OCI-LY7 (cell line): Measurements from ENCODE around the gene GPR180. TPM values are rescaled to one million over a fixed set of nuclear protein-coding genes. Genes with fewer than 3 reads are reported as not detected.
"Not testable (repeated sequence)": the region's sequence is repeated elsewhere in the genome, so short reads cannot be mapped to it uniquely, and the experiment has no call there.

ENCODE experiments used
- BruUV-seq: library from RNA; stranded (reverse); fragments of 400-500 nt; replicated peaks from 2 replicates; lab custom pipeline; 2021; lab: Mats Ljungman, UMichigan
- CTCF ChIA-PET: fragments of 300-600 bp; sonication (Branson Sonifier 250); formaldehyde crosslinking; loops from one replicate; lab custom pipeline; 2022; ENCODE audit warnings: antibody characterized with exemption; ENCODE audit not compliant: unreplicated experiment; lab: Charles Lee
- POLR2A ChIA-PET: fragments of 300-600 bp; sonication (Branson Sonifier 250); formaldehyde crosslinking; loops from one replicate; lab custom pipeline; 2022; ENCODE audit warnings: antibody characterized with exemption; lab: Charles Lee
- DNase-seq: peaks from one replicate; pipeline ENCODE4 v3.0.0-alpha.2; 2015; ENCODE audit warnings: low spot score
- H2AFZ ChIP-seq: fragments of 200-600 bp; sonication (generic), shearing (Covaris generic); 2 replicates; pipeline ENCODE4 v1.6.1; 2014; ENCODE audit warnings: mild to moderate bottlenecking, antibody characterized with exemption, low read length, moderate library complexity
- H3K27ac ChIP-seq: fragments of 200-600 bp; sonication (generic); 2 replicates; pipeline ENCODE4 v1.5.1; 2014; ENCODE audit warnings: mixed run types, low read depth, mild to moderate bottlenecking, moderate library complexity, low read length, inconsistent platforms; ENCODE audit not compliant: poor library complexity, severe bottlenecking
- H3K36me3 ChIP-seq: fragments of 200-600 bp; sonication (generic); 2 replicates; pipeline ENCODE4 v1.6.1; 2014; ENCODE audit warnings: mild to moderate bottlenecking, antibody characterized with exemption, low read length, moderate library complexity, mixed read lengths; ENCODE audit not compliant: insufficient read depth
- H3K4me1 ChIP-seq: fragments of 200-600 bp; sonication (generic); 2 replicates; pipeline ENCODE4 v1.5.1; 2014; ENCODE audit warnings: mild to moderate bottlenecking, low read length; ENCODE audit not compliant: insufficient read depth, poor library complexity, severe bottlenecking
- H3K4me2 ChIP-seq: fragments of 200-600 bp; sonication (generic); 2 replicates; pipeline ENCODE4 v1.6.1; 2014; ENCODE audit warnings: mild to moderate bottlenecking, low read length
- H3K4me3 ChIP-seq: fragments of 200-600 bp; sonication (generic); 2 replicates; pipeline ENCODE4 v1.5.1; 2014; ENCODE audit warnings: mild to moderate bottlenecking, low read depth, low read length; ENCODE audit not compliant: poor library complexity, severe bottlenecking
- H3K79me2 ChIP-seq: fragments of 200-600 bp; sonication (generic); 2 replicates; pipeline ENCODE4 v1.6.1; 2016; ENCODE audit warnings: low read depth, mild to moderate bottlenecking, low read length, moderate library complexity, mixed read lengths; ENCODE audit not compliant: insufficient read depth
- H3K9me2 ChIP-seq: fragments of 200-600 bp; sonication (generic); 2 replicates; pipeline ENCODE4 v1.6.1; 2016; ENCODE audit warnings: mild to moderate bottlenecking, low read length, mixed read lengths; ENCODE audit not compliant: insufficient read depth
- H3K9me3 ChIP-seq: fragments of 200-600 bp; sonication (generic); 2 replicates; pipeline ENCODE4 v1.6.1; 2014; ENCODE audit warnings: mild to moderate bottlenecking, mixed run types, low read length, mixed read lengths
- H4K20me1 ChIP-seq: fragments of 200-600 bp; sonication (generic); 2 replicates; pipeline ENCODE4 v1.6.1; 2014; ENCODE audit warnings: mild to moderate bottlenecking, antibody characterized with exemption, low read length, moderate library complexity, mixed read lengths; ENCODE audit not compliant: insufficient read depth
- EZH2phosphoT487 ChIP-seq: fragments of 200-600 bp; sonication (generic); IDR thresholded peaks from 2 replicates; pipeline ENCODE4 v1.6.1; 2018; ENCODE audit warnings: low read depth, borderline replicate concordance, mild to moderate bottlenecking, mixed run types, antibody characterized with exemption, low read length, moderate library complexity, mixed read lengths
- intact Hi-C: fragments of 100-400 bp; cut with micrococcal nuclease; formaldehyde crosslinking; loops from one replicate; pipeline ENCODE4 v1.10.0; 2022; ENCODE audit not compliant: unreplicated experiment
- total RNA-seq, 2 experiments: library from RNA; depleted of rRNA in 1 of 2; stranded (reverse); fragments of >200 nt in 1 of 2; shearing (Covaris generic) in 1 of 2; gene quantifications; 2 replicates each; pipeline ENCODE4 v1.2.3, GENCODE V29; 2014 to 2022
- TF ChIP-seq, protein P1 (sequence below): fragments of 200-600 bp; sonication (generic); conservative IDR thresholded peaks from 2 replicates; pipeline ENCODE4 v1.5.1; 2014; ENCODE audit warnings: mild to moderate bottlenecking, antibody characterized with exemption, low read length, moderate library complexity, mixed read lengths

The GPR180 gene
- total RNA-seq, 2 experiments from 2014 or later, result 3.9 to 4.1 TPM

DNA sequence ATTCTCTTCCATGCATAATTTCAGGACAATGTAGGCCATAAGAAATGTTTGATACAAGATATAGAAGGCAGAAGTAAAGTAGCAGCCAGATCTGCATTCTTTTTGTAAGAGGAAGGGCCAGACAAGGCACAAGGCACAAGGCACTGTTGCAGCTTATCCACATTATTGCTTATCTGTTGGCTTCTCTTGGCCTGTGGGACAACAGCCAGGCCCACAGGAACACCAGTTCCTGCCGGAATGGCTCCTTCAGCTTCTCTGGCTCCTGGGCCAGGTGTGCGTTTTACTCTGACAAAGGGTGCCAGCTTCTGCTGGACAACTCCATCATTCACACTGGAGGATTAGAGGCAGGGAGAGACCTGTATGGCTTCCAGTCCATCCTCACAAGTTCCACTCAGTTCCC, 29.2 kb downstream of the GPR180 start:
- POLR2A ChIA-PET, result no interaction called here
- Histone ChIP-seq H4K20me1 (no peaks in the 10 kb centered on the region), H2AFZ (no peak overlapping the region), H3K27ac (no peak overlapping the region), H3K4me3 (no peak overlapping the region), H3K4me1 (no peaks in the 10 kb centered on the region), H3K36me3 (peaks cover 31% of the 10 kb centered on the region), H3K9me2 (no peaks in the 10 kb centered on the region), H3K4me2 (no peak overlapping the region), H3K9me3 (no peaks in the 10 kb centered on the region), H3K79me2 (no peaks in the 10 kb centered on the region)
- CTCF ChIA-PET, result no interaction called here
- DNase-seq, result no peak
- BruUV-seq, result no TSS peak
- intact Hi-C loops, result no loop called here
- TF ChIP-seq, protein P1, sequence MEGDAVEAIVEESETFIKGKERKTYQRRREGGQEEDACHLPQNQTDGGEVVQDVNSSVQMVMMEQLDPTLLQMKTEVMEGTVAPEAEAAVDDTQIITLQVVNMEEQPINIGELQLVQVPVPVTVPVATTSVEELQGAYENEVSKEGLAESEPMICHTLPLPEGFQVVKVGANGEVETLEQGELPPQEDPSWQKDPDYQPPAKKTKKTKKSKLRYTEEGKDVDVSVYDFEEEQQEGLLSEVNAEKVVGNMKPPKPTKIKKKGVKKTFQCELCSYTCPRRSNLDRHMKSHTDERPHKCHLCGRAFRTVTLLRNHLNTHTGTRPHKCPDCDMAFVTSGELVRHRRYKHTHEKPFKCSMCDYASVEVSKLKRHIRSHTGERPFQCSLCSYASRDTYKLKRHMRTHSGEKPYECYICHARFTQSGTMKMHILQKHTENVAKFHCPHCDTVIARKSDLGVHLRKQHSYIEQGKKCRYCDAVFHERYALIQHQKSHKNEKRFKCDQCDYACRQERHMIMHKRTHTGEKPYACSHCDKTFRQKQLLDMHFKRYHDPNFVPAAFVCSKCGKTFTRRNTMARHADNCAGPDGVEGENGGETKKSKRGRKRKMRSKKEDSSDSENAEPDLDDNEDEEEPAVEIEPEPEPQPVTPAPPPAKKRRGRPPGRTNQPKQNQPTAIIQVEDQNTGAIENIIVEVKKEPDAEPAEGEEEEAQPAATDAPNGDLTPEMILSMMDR, result no peak
- TF ChIP-seq EZH2phosphoT487, result no peak

DNA sequence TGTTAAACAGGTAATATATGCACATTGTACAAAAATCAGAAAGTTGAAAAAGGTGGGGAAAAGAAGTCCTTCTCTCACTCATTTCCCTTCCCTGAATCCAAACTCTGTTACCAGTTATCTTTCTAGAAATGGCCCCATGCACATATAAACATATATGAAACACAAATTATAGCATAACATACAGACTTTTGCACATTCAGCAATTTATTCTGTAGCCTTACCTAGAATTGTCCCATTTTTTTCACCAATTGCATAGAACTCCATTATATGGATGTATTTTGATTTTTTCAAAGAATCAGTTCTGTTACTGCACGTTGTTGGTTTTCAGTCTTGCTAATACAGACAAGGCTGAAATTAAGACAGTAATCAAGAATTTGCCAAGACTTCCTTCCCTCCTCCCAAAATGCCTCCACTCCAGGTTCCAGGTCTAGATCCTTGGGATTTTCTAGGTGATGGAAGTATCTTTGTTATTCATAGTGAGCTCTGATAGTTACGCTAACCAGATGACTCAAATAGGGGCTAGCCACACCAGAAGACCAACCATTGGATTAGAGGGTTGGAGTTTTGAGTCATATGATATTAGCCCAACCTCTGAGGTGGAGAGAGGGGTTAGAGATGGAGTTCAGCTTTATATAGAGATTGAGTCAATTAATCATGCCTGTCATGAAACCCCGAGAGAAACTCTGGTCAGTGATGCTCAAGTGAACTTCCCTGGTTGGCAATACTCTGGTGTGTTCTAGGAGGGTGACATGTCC, 30.7 kb downstream of the GPR180 start:
- ChIA-PET CTCF (no interaction called here), POLR2A (no interaction called here)
- no peaks in the 10 kb centered on the region for H3K9me3 ChIP-seq
- no peak overlapping the region for H3K27ac ChIP-seq
- no peak overlapping the region for H3K4me2 ChIP-seq
- BruUV-seq, result no TSS peak
- H3K79me2 ChIP-seq, result no peaks in the 10 kb centered on the region
- DNase-seq, result no peak
- no peak overlapping the region for H3K4me3 ChIP-seq
- H2AFZ ChIP-seq, result no peak overlapping the region
- H3K4me1 ChIP-seq, result no peaks in the 10 kb centered on the region
- H3K9me2 ChIP-seq, result no peaks in the 10 kb centered on the region
- H4K20me1 ChIP-seq, result no peaks in the 10 kb centered on the region
- intact Hi-C loops, result no loop called here
- H3K36me3 ChIP-seq, result peaks cover 22% of the 10 kb centered on the region
- TF ChIP-seq, protein P1, result no peak
- no peak for TF ChIP-seq EZH2phosphoT487

DNA sequence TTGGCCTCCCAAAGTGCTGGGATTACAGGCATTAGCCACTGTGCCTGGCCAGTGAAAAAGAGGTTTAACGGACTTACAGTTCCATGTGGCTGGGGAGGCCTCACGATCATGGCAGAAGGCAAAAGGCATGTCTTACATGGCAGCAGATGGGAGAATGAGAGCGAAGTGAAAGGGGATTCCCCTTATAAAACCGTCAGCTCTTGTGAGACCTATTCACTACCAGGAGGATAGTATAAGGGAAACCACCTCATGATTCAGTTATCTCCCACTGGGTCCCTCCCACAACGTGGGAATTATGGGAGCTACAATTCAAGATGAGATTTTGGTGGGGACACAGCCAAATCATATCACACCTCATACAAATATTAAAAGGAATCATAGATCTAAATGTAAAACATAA, 34.4 kb downstream of the GPR180 start:
- H3K36me3 ChIP-seq, POLR2A ChIA-PET, H3K9me3 ChIP-seq, intact Hi-C loops, CTCF ChIA-PET, H3K9me2 ChIP-seq, H3K4me1 ChIP-seq, DNase-seq, H3K27ac ChIP-seq, H2AFZ ChIP-seq, H3K79me2 ChIP-seq, H3K4me2 ChIP-seq, H4K20me1 ChIP-seq, BruUV-seq, H3K4me3 ChIP-seq: not testable (repeated sequence)
